Adrenal gland (tissue), 19 donors: ENCODE measurements around the gene GUK1. TPM values are rescaled to one million over a fixed set of nuclear protein-coding genes. Genes with fewer than 3 reads are reported as not detected.

ENCODE experiments used
- DNase-seq, 7 donors: peaks; one replicate each; pipeline ENCODE4 v3.0.0-alpha.2; 2019 to 2020
- H3K27ac ChIP-seq, 5 donors: fragments of 200-600 bp; sonication (generic) in 4 of 5; 1 replicate in 3 of 5; 2 replicates in 2 of 5; pipeline versions ENCODE4 v1.5.1 to v1.8.0; 2016 to 2020; ENCODE audit warnings: mild to moderate bottlenecking in 1 of 5
- H3K27me3 ChIP-seq: fragments of 200-600 bp; 2 replicates; pipeline ENCODE4 v1.8.0; 2021
- H3K36me3 ChIP-seq, 2 donors: fragments of 200-600 bp; replicated peaks in 1 of 2; 1 replicate in 1 of 2; 2 replicates in 1 of 2; pipeline versions ENCODE4 v1.5.1 to v1.8.0; 2018 to 2022
- H3K4me1 ChIP-seq, 2 donors: fragments of 200-600 bp; replicated peaks in 1 of 2; 1 replicate in 1 of 2; 2 replicates in 1 of 2; pipeline versions ENCODE4 v1.5.1 to v1.8.0; 2018 to 2021
- H3K4me3 ChIP-seq, 4 donors: fragments of 200-600 bp; sonication (generic) in 3 of 4; one replicate each; pipeline ENCODE4 v1.5.1; 2016 to 2018
- H3K9me3 ChIP-seq, 3 donors: fragments of 200-600 bp; sonication (generic) in 1 of 3; replicated peaks in 1 of 3; 1 replicate in 2 of 3; 2 replicates in 1 of 3; pipeline versions ENCODE4 v1.5.1 to v1.8.0; 2016 to 2021
- POLR2A ChIP-seq, 2 donors: fragments of 450-650 bp; IDR thresholded peaks; one replicate each; pipeline ENCODE4 v1.6.1; 2017; ENCODE audit warnings: antibody characterized with exemption in 2 of 2, mild to moderate bottlenecking in 2 of 2, moderate library complexity in 1 of 2
- WGBS, 4 donors: extraction: QIAGEN DNeasy Blood & Tissue Kit in 2 of 4; methylation state at CpG; one replicate each; pipeline versions ENCODE4 v1.1.5 to v1.1.7; 2013 to 2017; 5-methylcytosine and 5-hydroxymethylcytosine counted together
- intact Hi-C, 2 donors: fragments of 100-400 bp; cut with DNase I; formaldehyde crosslinking; loops; one replicate each; pipeline versions ENCODE4 v1.14.1 to v1.15.0; 2022 to 2023
- long read RNA-seq, 10 donors: library from polyadenylated mRNA in 3 of 10; unstranded in 2 of 10; stranded (forward) in 1 of 10; transcript quantifications; one replicate each; pipeline ENCODE4 v2.0.0 and lab custom pipeline, GENCODE V29; 2021 to 2026
- polyA plus RNA-seq, 3 donors: library from polyadenylated mRNA; stranded (reverse); fragments of 200-250 nt in 2 of 3; fragments of 350-450 nt in 1 of 3; fragmentation: Illumina TruSeq in 1 of 3; extraction: RNeasy Lipid Tissue Mini Kit (QIAGEN cat#74804) in 1 of 3; gene quantifications; one replicate each; pipeline ENCODE4 v1.2.3, GENCODE V29; 2013 to 2014
- total RNA-seq, 9 donors: library from RNA; depleted of rRNA in 4 of 9; stranded (reverse); fragments of >200 nt in 4 of 9; fragments of 120-200 nt in 1 of 9; fragmentation: NEBNext Ultra II Directional in 1 of 9; extraction: Animal tissue kit (Norgen Biotek cat#: 25700) in 1 of 9; gene quantifications; one replicate each; pipeline versions ENCODE4 v1.1.0 to v1.2.4, GENCODE V29; 2013 to 2023
- TF ChIP-seq, protein P1 (sequence below), 6 experiments: fragments of 450-650 bp in 4 of 6; fragments of 200-600 bp in 2 of 6; sonication (generic) in 1 of 6; IDR thresholded peaks; 1 replicate in 5 of 6; 2 replicates in 1 of 6; pipeline versions ENCODE4 v1.5.1 to v1.8.0; 2016 to 2021; ENCODE audit warnings: antibody characterized with exemption in 6 of 6, mild to moderate bottlenecking in 2 of 6, moderate library complexity in 1 of 6
- donor health status: healthy with polysubstance abuse.
- donor health status: Bipolar disorder and iron deficiency.
- donor health status: DM: yes; HTN: yes; CAD: no.
- donor health status: DM: no; HTN: no; CAD: no.
- donor health status: DM: no; HTN: no; CAD: no.
- donor health status: DM: yes; HTN: yes; CAD: no.

Gene GUK1, protein sequence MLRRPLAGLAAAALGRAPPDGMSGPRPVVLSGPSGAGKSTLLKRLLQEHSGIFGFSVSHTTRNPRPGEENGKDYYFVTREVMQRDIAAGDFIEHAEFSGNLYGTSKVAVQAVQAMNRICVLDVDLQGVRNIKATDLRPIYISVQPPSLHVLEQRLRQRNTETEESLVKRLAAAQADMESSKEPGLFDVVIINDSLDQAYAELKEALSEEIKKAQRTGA
- total RNA-seq (100 to 1,000 TPM; 162 to 427 (median 232) TPM), polyA plus RNA-seq (100 to 1,000 TPM in 2 of 3 donors, 10 to 100 TPM in 1; 42.3 to 414 (median 388) TPM)
- long read RNA-seq, donor 1, transcript GUK1-202 (7 exons, 940 nt), result minor isoform, 38 of 149 reads
- long read RNA-seq, donor 1, transcript GUK1-201 (9 exons, 1,084 nt), result minor isoform, 11 of 149 reads
- long read RNA-seq, donor 1, transcript GUK1-208 (7 exons, 842 nt), result minor isoform, 15 of 149 reads
- long read RNA-seq, donor 1, transcript GUK1-210 (8 exons, 990 nt), result major isoform, 67 of 149 reads
- long read RNA-seq, donor 1, partial matches to known transcripts, result 11 of 149 reads
- long read RNA-seq, donor 1, other reads (novel, unspliced or antisense), result 0 of 149 reads
- long read RNA-seq, donor 2, transcript GUK1-208 (7 exons, 842 nt), result minor isoform, 5 of 61 reads
- long read RNA-seq, donor 2, transcript GUK1-210 (8 exons, 990 nt), result major isoform, 28 of 61 reads
- long read RNA-seq, donor 2, transcript GUK1-202 (7 exons, 940 nt), result minor isoform, 15 of 61 reads
- long read RNA-seq, donor 2, partial matches to known transcripts, result 5 of 61 reads
- long read RNA-seq, donor 2, other reads (novel, unspliced or antisense), result 0 of 61 reads
- long read RNA-seq, donor 3, transcript GUK1-202 (7 exons, 940 nt), result minor isoform, 6 of 58 reads
- long read RNA-seq, donor 3, transcript GUK1-210 (8 exons, 990 nt), result major isoform, 42 of 58 reads
- long read RNA-seq, donor 3, partial matches to known transcripts, result 0 of 58 reads
- long read RNA-seq, donor 3, other reads (novel, unspliced or antisense), result 0 of 58 reads
- long read RNA-seq, donor 4, transcript GUK1-208 (7 exons, 842 nt), result minor isoform, 7 of 239 reads
- long read RNA-seq, donor 4, transcript GUK1-201 (9 exons, 1,084 nt), result minor isoform, 29 of 239 reads
- long read RNA-seq, donor 4, transcript GUK1-202 (7 exons, 940 nt), result minor isoform, 5 of 239 reads
- long read RNA-seq, donor 4, transcript GUK1-210 (8 exons, 990 nt), result major isoform, 149 of 239 reads
- long read RNA-seq, donor 4, partial matches to known transcripts, result 4 of 239 reads
- long read RNA-seq, donor 4, other reads (novel, unspliced or antisense), result 40 of 239 reads
- long read RNA-seq, donor 5, transcript GUK1-208 (7 exons, 842 nt), result minor isoform, 12 of 411 reads
- long read RNA-seq, donor 5, transcript GUK1-210 (8 exons, 990 nt), result major isoform, 200 of 411 reads
- long read RNA-seq, donor 5, transcript GUK1-209 (8 exons, 937 nt), result minor isoform, 6 of 411 reads
- long read RNA-seq, donor 5, transcript GUK1-201 (9 exons, 1,084 nt), result minor isoform, 91 of 411 reads
- long read RNA-seq, donor 5, partial matches to known transcripts, result 12 of 411 reads
- long read RNA-seq, donor 5, other reads (novel, unspliced or antisense), result 82 of 411 reads
- long read RNA-seq, donor 6, transcript GUK1-201 (9 exons, 1,084 nt), result minor isoform, 26 of 149 reads
- long read RNA-seq, donor 6, transcript GUK1-208 (7 exons, 842 nt), result minor isoform, 6 of 149 reads
- long read RNA-seq, donor 6, transcript GUK1-210 (8 exons, 990 nt), result major isoform, 86 of 149 reads
- long read RNA-seq, donor 6, partial matches to known transcripts, result 6 of 149 reads
- long read RNA-seq, donor 6, other reads (novel, unspliced or antisense), result 18 of 149 reads
- long read RNA-seq, donor 7, transcript GUK1-202 (7 exons, 940 nt), result minor isoform, 15 of 59 reads
- long read RNA-seq, donor 7, transcript GUK1-210 (8 exons, 990 nt), result major isoform, 26 of 59 reads
- long read RNA-seq, donor 7, transcript GUK1-201 (9 exons, 1,084 nt), result minor isoform, 7 of 59 reads
- long read RNA-seq, donor 7, transcript GUK1-222 (3 exons, 589 nt), result minor isoform, 6 of 59 reads
- long read RNA-seq, donor 7, partial matches to known transcripts, result 0 of 59 reads
- long read RNA-seq, donor 7, other reads (novel, unspliced or antisense), result 0 of 59 reads
- long read RNA-seq, donor 8, transcript GUK1-208 (7 exons, 842 nt), result minor isoform, 10 of 163 reads
- long read RNA-seq, donor 8, transcript GUK1-210 (8 exons, 990 nt), result major isoform, 79 of 163 reads
- long read RNA-seq, donor 8, transcript GUK1-201 (9 exons, 1,084 nt), result minor isoform, 12 of 163 reads
- long read RNA-seq, donor 8, transcript GUK1-202 (7 exons, 940 nt), result minor isoform, 36 of 163 reads
- long read RNA-seq, donor 8, partial matches to known transcripts, result 11 of 163 reads
- long read RNA-seq, donor 8, other reads (novel, unspliced or antisense), result 6 of 163 reads
- long read RNA-seq, donor 9, transcript GUK1-202 (7 exons, 940 nt), result minor isoform, 15 of 69 reads
- long read RNA-seq, donor 9, transcript GUK1-210 (8 exons, 990 nt), result major isoform, 34 of 69 reads
- long read RNA-seq, donor 9, transcript GUK1-208 (7 exons, 842 nt), result minor isoform, 6 of 69 reads
- long read RNA-seq, donor 9, partial matches to known transcripts, result 6 of 69 reads
- long read RNA-seq, donor 9, other reads (novel, unspliced or antisense), result 0 of 69 reads
- long read RNA-seq, donor 10, transcript GUK1-201 (9 exons, 1,084 nt), result minor isoform, 6 of 92 reads
- long read RNA-seq, donor 10, transcript GUK1-210 (8 exons, 990 nt), result major isoform, 39 of 92 reads
- long read RNA-seq, donor 10, transcript GUK1-202 (7 exons, 940 nt), result minor isoform, 38 of 92 reads
- long read RNA-seq, donor 10, partial matches to known transcripts, result 0 of 92 reads
- long read RNA-seq, donor 10, other reads (novel, unspliced or antisense), result 0 of 92 reads

DNA sequence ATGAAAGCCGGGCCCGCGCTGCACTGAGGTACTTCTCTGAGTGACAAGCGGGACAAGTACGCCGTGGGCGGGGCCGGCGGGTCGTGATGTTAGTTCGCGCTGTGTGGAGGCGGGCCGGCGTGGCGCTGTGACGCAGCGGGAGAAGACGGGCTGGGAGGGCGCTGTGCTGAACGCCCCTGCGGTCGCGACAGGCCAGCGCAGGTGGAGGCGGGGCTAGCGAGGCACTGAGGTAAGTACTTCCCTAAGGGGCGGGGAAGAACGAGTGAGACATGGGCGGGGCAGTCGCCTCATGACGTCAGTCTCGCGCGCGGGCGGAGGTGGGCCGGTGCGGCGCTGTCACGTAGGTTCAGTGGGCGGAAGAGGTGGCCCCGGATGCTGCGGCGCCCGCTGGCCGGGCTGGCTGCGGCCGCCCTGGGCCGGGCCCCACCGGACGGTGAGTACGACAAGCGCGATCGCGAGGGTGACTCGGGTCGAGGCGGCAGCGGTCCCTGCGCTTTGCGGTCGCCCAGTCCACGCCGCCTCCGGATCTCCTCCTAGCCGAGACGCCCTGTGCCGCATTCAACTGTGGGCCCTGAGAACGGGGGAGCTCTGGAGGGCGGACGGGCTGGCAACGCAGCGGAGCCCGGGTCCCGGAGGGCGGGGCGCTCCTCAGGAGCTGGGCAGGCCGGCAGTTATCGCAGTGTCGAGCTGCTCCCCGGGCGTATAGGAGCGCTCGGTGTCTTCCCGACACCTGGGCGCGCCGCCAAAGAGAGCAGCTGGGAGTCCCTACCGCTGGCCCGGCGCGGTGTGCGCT lies at the start of gene GUK1:
GUK1 (plus strand) TSS at position 349 of the 793 bp plus-strand sequence; CDS start at position 373, 24 bp downstream.
- Histone ChIP-seq H3K4me1 (peaks cover 15 to 33% of the 10 kb centered on the region in 2 donors), H3K36me3 (peaks cover 0 to 4% of the 10 kb centered on the region in 2 donors), H3K27me3 (no peaks in the 10 kb centered on the region), H3K9me3 (no peaks in the 10 kb centered on the region), H3K4me3 (peak within 1 kb of the TSS; percentile 73 to 94 (median 82)), H3K27ac (peak within 1 kb of the TSS; percentile 92 to 99 (median 98))
- intact Hi-C loops, result no loop called here
- TF ChIP-seq, protein P1, sequence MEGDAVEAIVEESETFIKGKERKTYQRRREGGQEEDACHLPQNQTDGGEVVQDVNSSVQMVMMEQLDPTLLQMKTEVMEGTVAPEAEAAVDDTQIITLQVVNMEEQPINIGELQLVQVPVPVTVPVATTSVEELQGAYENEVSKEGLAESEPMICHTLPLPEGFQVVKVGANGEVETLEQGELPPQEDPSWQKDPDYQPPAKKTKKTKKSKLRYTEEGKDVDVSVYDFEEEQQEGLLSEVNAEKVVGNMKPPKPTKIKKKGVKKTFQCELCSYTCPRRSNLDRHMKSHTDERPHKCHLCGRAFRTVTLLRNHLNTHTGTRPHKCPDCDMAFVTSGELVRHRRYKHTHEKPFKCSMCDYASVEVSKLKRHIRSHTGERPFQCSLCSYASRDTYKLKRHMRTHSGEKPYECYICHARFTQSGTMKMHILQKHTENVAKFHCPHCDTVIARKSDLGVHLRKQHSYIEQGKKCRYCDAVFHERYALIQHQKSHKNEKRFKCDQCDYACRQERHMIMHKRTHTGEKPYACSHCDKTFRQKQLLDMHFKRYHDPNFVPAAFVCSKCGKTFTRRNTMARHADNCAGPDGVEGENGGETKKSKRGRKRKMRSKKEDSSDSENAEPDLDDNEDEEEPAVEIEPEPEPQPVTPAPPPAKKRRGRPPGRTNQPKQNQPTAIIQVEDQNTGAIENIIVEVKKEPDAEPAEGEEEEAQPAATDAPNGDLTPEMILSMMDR (IDR thresholded peaks at IDR 0.05), result peak in 5 of 6 experiments; percentile 23 to 51 (median 43)
- TF ChIP-seq POLR2A (IDR thresholded peaks at IDR 0.05), result peak; percentile 97 to 98
- peak; percentile 100 for DNase-seq
- 0 to 2% (median 0%) methylated on average over 13 to 95 of the region's 95 CpGs for WGBS, 4 donors

DNA sequence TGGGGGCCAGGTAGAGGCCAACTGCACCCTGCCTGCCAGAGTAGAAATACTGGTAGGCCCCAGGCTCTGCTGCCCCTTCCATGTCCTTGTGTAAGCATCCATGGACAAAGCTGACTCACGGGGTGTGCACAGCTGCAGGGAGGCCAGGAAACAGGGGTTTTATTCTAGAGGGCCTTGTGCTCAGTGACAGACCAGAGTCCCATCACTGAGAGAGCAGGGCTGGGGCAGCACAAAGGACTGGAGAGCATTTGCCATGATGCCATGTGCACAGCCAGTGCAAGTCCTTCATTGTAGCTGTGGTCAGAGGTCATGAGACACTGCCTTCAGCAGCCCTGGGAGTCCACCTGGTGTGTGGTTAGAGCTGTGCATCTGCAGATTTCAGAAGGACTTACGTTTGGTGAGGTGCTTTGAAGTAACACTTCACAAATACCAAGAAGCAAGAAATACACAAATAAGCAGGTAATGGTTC lies 49.4 kb upstream of the GUK1 start:
- peaks cover 0 to 9% (median 0%) of the 10 kb centered on the region in 3 donors for H3K9me3 ChIP-seq
- intact Hi-C loops, result no loop called here
- H3K4me1 ChIP-seq, result peaks cover 57 to 79% of the 10 kb centered on the region in 2 donors
- H3K36me3 ChIP-seq, result peaks cover 0 to 14% of the 10 kb centered on the region in 2 donors
- peak in 6 of 7 donors; percentile 65 to 79 (median 71) for DNase-seq
- no peak overlapping the region for H3K4me3 ChIP-seq
- WGBS, 4 donors, result 8 to 22% (median 13%) methylated on average over 2 of the region's 2 CpGs
- H3K27me3 ChIP-seq, result no peaks in the 10 kb centered on the region
- peak in 1 of 2 donors; percentile 47 for TF ChIP-seq POLR2A (IDR thresholded peaks at IDR 0.05)
- TF ChIP-seq, protein P1 (IDR thresholded peaks at IDR 0.05), result no peak
- H3K27ac ChIP-seq, result peak overlapping the region in 3 of 5 donors; percentile 41 to 64 (median 62)
